HUES6 (cell line): ENCODE measurements around the gene HTR3B.
"Not testable (repeated sequence)": the region's sequence is repeated elsewhere in the genome, so short reads cannot be mapped to it uniquely, and the experiment has no call there.

Experiments used
- H3K27ac ChIP-seq: 2 replicates; pipeline ENCODE4 v1.7.0; 2013; ENCODE audit warnings: low read depth, mild to moderate bottlenecking, low read length, inconsistent platforms
- H3K27me3 ChIP-seq: 2 replicates; pipeline ENCODE4 v1.6.1; 2013; ENCODE audit warnings: low read length; ENCODE audit not compliant: control insufficient read depth, insufficient read depth
- H3K36me3 ChIP-seq: 2 replicates; pipeline ENCODE4 v1.6.1; 2013; ENCODE audit warnings: low read length; ENCODE audit not compliant: control insufficient read depth, insufficient read depth
- H3K4me1 ChIP-seq: 2 replicates; pipeline ENCODE4 v1.6.1; 2013; ENCODE audit warnings: low read length; ENCODE audit not compliant: control insufficient read depth, insufficient read depth
- H3K4me3 ChIP-seq: 2 replicates; pipeline ENCODE4 v1.5.1; 2013; ENCODE audit warnings: low read depth, low read length
- H3K9ac ChIP-seq: one replicate; pipeline ENCODE4 v1.6.1; 2013; ENCODE audit warnings: mild to moderate bottlenecking, low read length
- H3K9me3 ChIP-seq: 2 replicates; pipeline ENCODE4 v1.6.1; 2013; ENCODE audit warnings: low read depth, low read length; ENCODE audit not compliant: control insufficient read depth, insufficient read depth

The HTR3B gene

GRCh38 chr11:113911491-113911890, 6.9 kb downstream of the HTR3B start:
- H3K9me3 ChIP-seq, H3K27ac ChIP-seq, H3K27me3 ChIP-seq, H3K36me3 ChIP-seq, H3K4me1 ChIP-seq, H3K4me3 ChIP-seq, H3K9ac ChIP-seq: not testable (repeated sequence)

- no peaks in the 10 kb centered on the region for H3K4me1 ChIP-seq
- no peaks in the 10 kb centered on the region for H3K9me3 ChIP-seq
- no peak overlapping the region for H3K4me3 ChIP-seq
- H3K27ac ChIP-seq: no peak overlapping the region
- no peak overlapping the region for H3K9ac ChIP-seq
- no peaks in the 10 kb centered on the region for H3K36me3 ChIP-seq
- H3K27me3 ChIP-seq: no peaks in the 10 kb centered on the region
Observed at GRCh38 chr11:113923572-113923971, 19.0 kb downstream of the HTR3B start.

GRCh38 chr11:113926273-113927197, 21.9 kb downstream of the HTR3B start:
- no peak overlapping the region for H3K27ac ChIP-seq
- H3K27me3 ChIP-seq: no peaks in the 10 kb centered on the region
- no peak overlapping the region for H3K9ac ChIP-seq
- H3K4me3 ChIP-seq: no peak overlapping the region
- no peaks in the 10 kb centered on the region for H3K4me1 ChIP-seq
- no peaks in the 10 kb centered on the region for H3K36me3 ChIP-seq
- H3K9me3 ChIP-seq: no peaks in the 10 kb centered on the region

GRCh38 chr11:113928311-113928710, 23.7 kb downstream of the HTR3B start:
- peaks cover 12% of the 10 kb centered on the region; the same call in 1 of the 2 replicates for H3K4me1 ChIP-seq

GRCh38 chr11:113932788-113933187, 28.2 kb downstream of the HTR3B start:
- Histone ChIP-seq H3K4me3 (no peak overlapping the region), H3K9me3 (no peaks in the 10 kb centered on the region), H3K4me1 (peaks cover 13% of the 10 kb centered on the region; the same call in 1 of the 2 replicates), H3K36me3 (no peaks in the 10 kb centered on the region), H3K27me3 (no peaks in the 10 kb centered on the region), H3K27ac (no peak overlapping the region), H3K9ac (no peak overlapping the region)

More at GRCh38 chr11:113928311-113928710, 23.7 kb downstream of the HTR3B start:
- Histone ChIP-seq H3K27me3 (no peaks in the 10 kb centered on the region), H3K36me3 (no peaks in the 10 kb centered on the region), H3K9me3 (no peaks in the 10 kb centered on the region), H3K4me3 (no peak overlapping the region), H3K27ac (no peak overlapping the region), H3K9ac (no peak overlapping the region)

- not testable (repeated sequence) for H3K27ac ChIP-seq, H3K9me3 ChIP-seq, H3K36me3 ChIP-seq, H3K27me3 ChIP-seq, H3K4me3 ChIP-seq, H3K9ac ChIP-seq
- peaks cover 13% of the 10 kb centered on the region; the same call in 1 of the 2 replicates for H3K4me1 ChIP-seq
Observed at GRCh38 chr11:113934193-113934592, 29.6 kb downstream of the HTR3B start.

- Histone ChIP-seq H3K9me3 (no peaks in the 10 kb centered on the region), H3K27me3 (no peaks in the 10 kb centered on the region), H3K4me1 (peaks cover 13% of the 10 kb centered on the region; the same call in 1 of the 2 replicates), H3K4me3 (no peak overlapping the region), H3K27ac (no peak overlapping the region), H3K9ac (no peak overlapping the region), H3K36me3 (no peaks in the 10 kb centered on the region)
Observed at GRCh38 chr11:113934761-113935160, 30.2 kb downstream of the HTR3B start.

GRCh38 chr11:113935858-113936257, 31.3 kb downstream of the HTR3B start:
- Histone ChIP-seq H3K9me3 (no peaks in the 10 kb centered on the region), H3K36me3 (no peaks in the 10 kb centered on the region), H3K4me1 (peaks cover 13% of the 10 kb centered on the region; the same call in 1 of the 2 replicates), H3K4me3 (no peak overlapping the region), H3K27ac (no peak overlapping the region), H3K9ac (no peak overlapping the region), H3K27me3 (no peaks in the 10 kb centered on the region)

- Histone ChIP-seq H3K4me3 (no peak overlapping the region), H3K9me3 (no peaks in the 10 kb centered on the region), H3K4me1 (peaks cover 5% of the 10 kb centered on the region; the same call in 1 of the 2 replicates), H3K36me3 (no peaks in the 10 kb centered on the region), H3K9ac (no peak overlapping the region), H3K27me3 (no peaks in the 10 kb centered on the region), H3K27ac (no peak overlapping the region)
Observed at GRCh38 chr11:113937918-113938317, 33.3 kb downstream of the HTR3B start.

GRCh38 chr11:113942256-113942655, 37.7 kb downstream of the HTR3B start:
- H3K9ac ChIP-seq: no peak overlapping the region
- H3K4me3 ChIP-seq: no peak overlapping the region

GRCh38 chr11:113946162-113946561, 41.6 kb downstream of the HTR3B start:
- not testable (repeated sequence) for H3K27ac ChIP-seq, H3K36me3 ChIP-seq, H3K9ac ChIP-seq, H3K4me3 ChIP-seq, H3K9me3 ChIP-seq, H3K27me3 ChIP-seq
- peaks cover 10% of the 10 kb centered on the region for H3K4me1 ChIP-seq

More at GRCh38 chr11:113942256-113942655, 37.7 kb downstream of the HTR3B start:
- Histone ChIP-seq H3K36me3 (no peaks in the 10 kb centered on the region), H3K27ac (no peak overlapping the region), H3K9me3 (no peaks in the 10 kb centered on the region), H3K4me1 (no peaks in the 10 kb centered on the region), H3K27me3 (no peaks in the 10 kb centered on the region)
